OCI-LY3 (cell line): ENCODE measurements around the gene IL37.
"Not testable (repeated sequence)": the region's sequence is repeated elsewhere in the genome, so short reads cannot be mapped to it uniquely, and the experiment has no call there.

Source experiments
- H2AFZ ChIP-seq: fragments of 200-600, 300-600 bp; shearing (Covaris generic); 2 replicates; pipeline ENCODE4 v1.6.0; 2014; ENCODE audit warnings: antibody characterized with exemption, low read depth, low read length
- H3K27ac ChIP-seq: fragments of 200-600, 300-600 bp; sonication (generic); 2 replicates; pipeline ENCODE4 v1.5.1; 2014; ENCODE audit warnings: mild to moderate bottlenecking, low read length, moderate library complexity, mixed read lengths
- H3K27me3 ChIP-seq: fragments of 200-600, 300-600 bp; sonication (generic); 2 replicates; pipeline ENCODE4 v1.6.1; 2014; ENCODE audit warnings: low read depth, low read length, mixed read lengths
- H3K36me3 ChIP-seq: fragments of 200-600, 300-600 bp; sonication (generic); replicated peaks from 2 replicates; pipeline ENCODE3; 2014; ENCODE audit warnings: low read depth, low read length, mixed read lengths
- H3K4me1 ChIP-seq: fragments of 300-600, 200-600 bp; sonication (generic); 2 replicates; pipeline ENCODE4 v1.6.1; 2014; ENCODE audit warnings: low read length, mixed read lengths
- H3K4me2 ChIP-seq: fragments of 200-600, 300-600 bp; sonication (generic); 2 replicates; pipeline ENCODE4 v1.6.1; 2014; ENCODE audit warnings: low read length, mixed read lengths
- H3K4me3 ChIP-seq: fragments of 300-600, 200-600 bp; sonication (generic); 2 replicates; pipeline ENCODE4 v1.5.1; 2014; ENCODE audit warnings: antibody characterized with exemption, mild to moderate bottlenecking, low read length, moderate library complexity
- H3K79me2 ChIP-seq: fragments of 300-600, 200-600 bp; shearing (Covaris generic); 2 replicates; pipeline ENCODE4 v1.6.1; 2014; ENCODE audit warnings: mild to moderate bottlenecking, low read length, mixed read lengths
- H3K9ac ChIP-seq: fragments of 300-600, 200-600 bp; shearing (Covaris generic); 2 replicates; pipeline ENCODE4 v1.6.0; 2014; ENCODE audit warnings: mild to moderate bottlenecking, low read length, moderate library complexity
- H3K9me3 ChIP-seq: fragments of 200-600, 300-600 bp; shearing (Covaris generic); 2 replicates; pipeline ENCODE4 v1.6.1; 2014; ENCODE audit warnings: low read length, mixed read lengths; ENCODE audit not compliant: insufficient read depth
- H4K20me1 ChIP-seq: fragments of 200-600, 300-600 bp; sonication (generic); 2 replicates; pipeline ENCODE4 v1.6.1; 2016; ENCODE audit warnings: low read length, mixed read lengths; ENCODE audit not compliant: insufficient read depth
- EZH2phosphoT487 ChIP-seq: fragments of 200-600 bp; shearing (Covaris generic); IDR thresholded peaks from 2 replicates; pipeline ENCODE4 v1.6.1; 2018; ENCODE audit warnings: antibody characterized with exemption, mixed run types, low read depth
- TF ChIP-seq, protein P1 (sequence below): fragments of 200-600, 300-600 bp; sonication (generic); IDR thresholded peaks from 2 replicates; pipeline ENCODE4 v1.5.1; 2014; ENCODE audit warnings: antibody characterized with exemption, low read length, low read depth

The IL37 gene

DNA sequence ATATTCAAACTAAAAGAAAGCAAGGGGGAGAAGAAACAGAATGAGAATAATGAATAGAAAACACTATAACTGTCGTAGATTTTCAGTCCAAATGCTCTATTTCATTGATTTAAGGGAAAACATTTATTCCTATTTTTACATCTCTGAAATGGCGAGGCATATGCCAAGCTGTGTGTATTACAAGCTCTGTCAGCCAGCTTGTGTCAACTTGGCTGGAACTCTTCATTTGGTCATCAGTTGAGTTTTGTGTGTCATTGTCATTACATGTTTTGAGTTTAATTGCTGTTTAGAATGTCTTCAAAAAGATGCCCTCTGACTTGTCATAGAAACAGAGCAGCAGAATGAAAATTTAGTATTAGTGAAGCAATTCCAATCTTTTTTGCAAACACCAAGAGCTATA is 8.1 kb upstream of the IL37 start:
- no peaks in the 10 kb centered on the region for H3K9me3 ChIP-seq
- no peaks in the 10 kb centered on the region for H3K79me2 ChIP-seq
- TF ChIP-seq EZH2phosphoT487, result no peak
- TF ChIP-seq, protein P1, sequence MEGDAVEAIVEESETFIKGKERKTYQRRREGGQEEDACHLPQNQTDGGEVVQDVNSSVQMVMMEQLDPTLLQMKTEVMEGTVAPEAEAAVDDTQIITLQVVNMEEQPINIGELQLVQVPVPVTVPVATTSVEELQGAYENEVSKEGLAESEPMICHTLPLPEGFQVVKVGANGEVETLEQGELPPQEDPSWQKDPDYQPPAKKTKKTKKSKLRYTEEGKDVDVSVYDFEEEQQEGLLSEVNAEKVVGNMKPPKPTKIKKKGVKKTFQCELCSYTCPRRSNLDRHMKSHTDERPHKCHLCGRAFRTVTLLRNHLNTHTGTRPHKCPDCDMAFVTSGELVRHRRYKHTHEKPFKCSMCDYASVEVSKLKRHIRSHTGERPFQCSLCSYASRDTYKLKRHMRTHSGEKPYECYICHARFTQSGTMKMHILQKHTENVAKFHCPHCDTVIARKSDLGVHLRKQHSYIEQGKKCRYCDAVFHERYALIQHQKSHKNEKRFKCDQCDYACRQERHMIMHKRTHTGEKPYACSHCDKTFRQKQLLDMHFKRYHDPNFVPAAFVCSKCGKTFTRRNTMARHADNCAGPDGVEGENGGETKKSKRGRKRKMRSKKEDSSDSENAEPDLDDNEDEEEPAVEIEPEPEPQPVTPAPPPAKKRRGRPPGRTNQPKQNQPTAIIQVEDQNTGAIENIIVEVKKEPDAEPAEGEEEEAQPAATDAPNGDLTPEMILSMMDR, result no peak
- peaks cover 19% of the 10 kb centered on the region for H3K4me1 ChIP-seq
- no peaks in the 10 kb centered on the region for H3K36me3 ChIP-seq
- no peak overlapping the region for H3K4me2 ChIP-seq
- H3K9ac ChIP-seq, result no peak overlapping the region
- no peak overlapping the region for H3K4me3 ChIP-seq
- no peak overlapping the region for H2AFZ ChIP-seq
- no peaks in the 10 kb centered on the region for H4K20me1 ChIP-seq
- no peak overlapping the region for H3K27ac ChIP-seq
- H3K27me3 ChIP-seq, result no peaks in the 10 kb centered on the region

GRCh38 chr2:112904883-112905282 is 6.1 kb upstream of the IL37 start:
- TF ChIP-seq EZH2phosphoT487, result no peak
- TF ChIP-seq, protein P1, result no peak
- no peak overlapping the region for H3K4me2 ChIP-seq
- no peak overlapping the region for H2AFZ ChIP-seq
- H3K9ac ChIP-seq, result no peak overlapping the region
- no peaks in the 10 kb centered on the region for H3K27me3 ChIP-seq
- H3K4me3 ChIP-seq, result no peak overlapping the region
- peaks cover 23% of the 10 kb centered on the region for H3K4me1 ChIP-seq
- no peak overlapping the region for H3K27ac ChIP-seq
- H3K79me2 ChIP-seq, result no peaks in the 10 kb centered on the region
- no peaks in the 10 kb centered on the region for H3K36me3 ChIP-seq
- no peaks in the 10 kb centered on the region for H4K20me1 ChIP-seq
- no peaks in the 10 kb centered on the region for H3K9me3 ChIP-seq

- no peaks in the 10 kb centered on the region for H3K79me2 ChIP-seq
- H2AFZ ChIP-seq, result no peak overlapping the region
- H3K27me3 ChIP-seq, result no peaks in the 10 kb centered on the region
- no peaks in the 10 kb centered on the region for H3K36me3 ChIP-seq
- H3K4me1 ChIP-seq, result peaks cover 14% of the 10 kb centered on the region
- no peak overlapping the region for H3K4me2 ChIP-seq
- TF ChIP-seq, protein P1, result no peak
- TF ChIP-seq EZH2phosphoT487, result no peak
- H3K9me3 ChIP-seq, result no peaks in the 10 kb centered on the region
- H3K27ac ChIP-seq, result no peak overlapping the region
- no peak overlapping the region for H3K9ac ChIP-seq
- no peaks in the 10 kb centered on the region for H4K20me1 ChIP-seq
- H3K4me3 ChIP-seq, result no peak overlapping the region
These were observed 4.7 kb upstream of the IL37 start for GRCh38 chr2:112906276-112906675.

DNA sequence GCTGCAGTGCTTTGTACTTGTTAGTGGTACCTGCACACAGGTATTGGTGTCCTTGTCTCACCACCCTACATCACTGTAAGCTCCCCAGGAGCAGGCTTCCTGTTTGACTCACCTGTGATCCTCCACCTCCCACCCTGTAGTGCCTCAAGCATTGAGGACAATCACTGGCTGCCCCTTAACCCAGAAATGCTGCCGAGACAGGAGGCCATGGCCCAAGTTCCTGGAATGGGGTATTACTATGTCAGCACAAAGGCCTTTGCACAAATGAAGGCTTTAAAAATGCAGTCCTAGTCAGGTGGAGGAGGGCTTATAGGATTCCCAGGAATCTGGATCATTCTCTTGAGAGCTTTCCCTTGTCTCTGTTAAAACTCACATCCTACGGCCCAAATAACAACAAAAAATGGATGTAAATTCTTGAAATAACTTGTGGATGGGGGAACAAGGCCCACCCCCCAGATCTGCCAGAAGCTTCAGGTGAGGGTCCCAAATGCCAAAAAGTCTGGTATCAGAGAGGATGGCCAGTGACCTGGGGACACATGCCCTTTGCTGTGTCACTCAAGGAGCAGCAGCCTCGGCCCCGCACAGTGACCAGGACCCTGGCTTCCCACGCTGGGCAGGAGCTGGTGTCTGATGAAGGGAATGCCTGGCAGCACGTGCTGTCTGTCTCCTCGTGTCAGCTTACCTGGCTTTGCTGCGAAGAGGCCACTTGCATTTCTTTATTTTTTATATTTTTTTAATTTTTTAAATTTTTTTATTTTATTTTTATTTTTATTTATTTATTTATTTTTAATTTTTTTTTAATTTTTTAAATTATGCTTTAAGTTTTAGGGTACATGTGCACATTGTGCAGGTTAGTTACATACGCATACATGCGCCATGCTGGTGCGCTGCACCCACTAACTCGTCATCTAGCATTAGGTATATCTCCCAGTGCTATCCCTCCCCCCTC is 3.7 kb upstream of the IL37 start:
- TF ChIP-seq, protein P1, result no peak
- no peak for TF ChIP-seq EZH2phosphoT487
- Histone ChIP-seq H2AFZ (no peak overlapping the region), H3K4me1 (peaks cover 4% of the 10 kb centered on the region), H3K9me3 (no peaks in the 10 kb centered on the region), H3K4me3 (no peak overlapping the region), H3K27ac (no peak overlapping the region), H4K20me1 (no peaks in the 10 kb centered on the region), H3K9ac (no peak overlapping the region), H3K36me3 (no peaks in the 10 kb centered on the region), H3K4me2 (no peak overlapping the region), H3K79me2 (no peaks in the 10 kb centered on the region), H3K27me3 (no peaks in the 10 kb centered on the region)

DNA sequence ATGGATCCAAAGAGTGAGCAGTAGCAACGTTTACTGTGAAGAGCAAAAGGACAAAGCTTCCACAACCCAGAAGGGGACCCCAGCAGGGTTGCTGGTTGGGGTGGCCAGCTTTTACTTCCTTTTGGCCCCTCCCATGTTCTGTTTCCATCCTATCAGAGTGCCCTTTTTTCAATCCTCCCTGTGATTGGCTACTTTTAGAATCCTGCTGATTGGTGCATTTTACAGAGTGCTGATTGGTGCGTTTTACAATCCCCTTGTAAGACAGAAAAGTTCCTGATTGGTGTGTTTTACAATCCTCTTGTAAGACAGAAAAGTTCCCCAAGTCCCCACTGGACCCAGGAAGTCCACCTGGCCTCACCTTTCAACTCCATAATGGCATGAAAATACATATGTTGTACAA is 2.4 kb upstream of the IL37 start:
- H3K27ac ChIP-seq, H3K4me1 ChIP-seq, H3K36me3 ChIP-seq, H3K27me3 ChIP-seq, H3K9ac ChIP-seq, H3K79me2 ChIP-seq, H3K9me3 ChIP-seq, H4K20me1 ChIP-seq, H3K4me3 ChIP-seq, H3K4me2 ChIP-seq, H2AFZ ChIP-seq: not testable (repeated sequence)
